BLaER1 treated with 17β-estradiol and CSF1 and Interleukin-3, amounts not matched to agents 10 nM and 100 nM (cell line): Measurements from ENCODE around the gene PCSK7.

Experiments used
- H3K27ac ChIP-seq, 11 experiments: shearing (Covaris generic); formaldehyde crosslinking; 2 replicates each; pipeline ENCODE4 v1.8.1; 2022
- H3K27me3 ChIP-seq, 11 experiments: shearing (Covaris generic); formaldehyde crosslinking; 2 replicates each; pipeline ENCODE4 v1.8.1; 2022
- H3K36me3 ChIP-seq, 11 experiments: shearing (Covaris generic); formaldehyde crosslinking; 2 replicates each; pipeline ENCODE4 v1.8.1; 2022
- H3K4me1 ChIP-seq, 10 experiments: shearing (Covaris generic); formaldehyde crosslinking; 2 replicates each; pipeline ENCODE4 v1.8.1; 2022
- H3K4me2 ChIP-seq, 11 experiments: shearing (Covaris generic); formaldehyde crosslinking; 2 replicates each; pipeline ENCODE4 v1.8.1; 2022
- H3K4me3 ChIP-seq, 10 experiments: shearing (Covaris generic); formaldehyde crosslinking; 2 replicates each; pipeline ENCODE4 v1.8.1; 2022
- H3K9ac ChIP-seq, 11 experiments: shearing (Covaris generic); formaldehyde crosslinking; 2 replicates each; pipeline ENCODE4 v1.8.1; 2022
- H3K9me3 ChIP-seq, 11 experiments: shearing (Covaris generic); formaldehyde crosslinking; replicated peaks in 1 of 11; 2 replicates each; pipeline ENCODE4 v1.8.1; 2022
- H4K20me1 ChIP-seq, 11 experiments: shearing (Covaris generic); formaldehyde crosslinking; 2 replicates each; pipeline ENCODE4 v1.8.1; 2022
- Cebpa-rat ChIP-seq, 11 experiments: shearing (Covaris generic); IDR thresholded peaks; 2 replicates each; pipeline ENCODE4 v1.8.1; 2022

Gene PCSK7

DNA sequence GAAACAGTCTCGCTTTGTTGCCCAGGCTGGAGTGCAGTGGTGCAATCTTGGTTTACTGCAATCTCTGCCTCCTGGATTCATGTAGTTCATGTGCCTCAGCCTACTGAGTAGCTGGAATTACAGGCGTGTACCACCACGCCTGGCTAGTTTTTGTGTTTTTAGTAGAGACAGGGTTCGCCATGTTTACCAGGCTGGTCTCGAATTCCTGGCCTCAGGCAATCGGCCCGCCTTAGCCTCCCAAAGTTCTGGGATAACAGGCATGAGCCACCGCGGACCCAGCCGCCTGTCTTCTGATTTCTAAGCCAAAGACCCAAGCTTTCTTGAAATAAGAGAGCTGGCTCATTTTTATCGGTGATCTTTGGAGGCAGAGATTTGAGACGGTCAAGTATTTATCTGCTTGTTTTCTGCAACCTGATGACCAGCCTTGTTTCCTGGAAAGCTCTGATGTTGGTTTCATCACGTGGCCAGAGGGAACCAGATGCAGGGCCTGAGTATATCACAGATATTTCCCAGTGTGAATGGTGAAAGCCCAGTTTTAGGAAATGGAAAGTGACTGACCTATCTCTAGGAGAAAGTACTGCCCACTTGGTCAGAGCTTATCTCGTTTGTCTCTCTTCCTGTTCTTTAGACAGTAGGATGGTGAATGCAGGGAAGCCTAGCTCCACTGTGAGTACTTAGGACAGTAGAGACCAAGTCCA lies 59.0 kb downstream of the PCSK7 start:
- H3K27me3 ChIP-seq, result no peaks in the 10 kb centered on the region
- H3K9me3 ChIP-seq, result no peaks in the 10 kb centered on the region
- no peak overlapping the region for H3K4me3 ChIP-seq
- peak overlapping the region in 3 of 11 experiments; percentile 16 to 78 (median 71); a peak in 5 of 22 replicates for H3K4me2 ChIP-seq
- no peak for TF ChIP-seq Cebpa-rat (IDR thresholded peaks at IDR 0.05)
- H3K9ac ChIP-seq, result peak overlapping the region in 2 of 11 experiments; percentile 2 to 14; a peak in 3 of 22 replicates
- H3K36me3 ChIP-seq, result peaks cover 27 to 54% (median 47%) of the 10 kb centered on the region in 11 experiments
- peak overlapping the region in 5 of 11 experiments; percentile 13 to 30 (median 15); a peak in 5 of 22 replicates for H3K27ac ChIP-seq
- peaks cover 5 to 50% (median 26%) of the 10 kb centered on the region in 11 experiments; a peak in 17 of 22 replicates for H4K20me1 ChIP-seq
- H3K4me1 ChIP-seq, result peaks cover 5 to 58% (median 16%) of the 10 kb centered on the region in 10 experiments

DNA sequence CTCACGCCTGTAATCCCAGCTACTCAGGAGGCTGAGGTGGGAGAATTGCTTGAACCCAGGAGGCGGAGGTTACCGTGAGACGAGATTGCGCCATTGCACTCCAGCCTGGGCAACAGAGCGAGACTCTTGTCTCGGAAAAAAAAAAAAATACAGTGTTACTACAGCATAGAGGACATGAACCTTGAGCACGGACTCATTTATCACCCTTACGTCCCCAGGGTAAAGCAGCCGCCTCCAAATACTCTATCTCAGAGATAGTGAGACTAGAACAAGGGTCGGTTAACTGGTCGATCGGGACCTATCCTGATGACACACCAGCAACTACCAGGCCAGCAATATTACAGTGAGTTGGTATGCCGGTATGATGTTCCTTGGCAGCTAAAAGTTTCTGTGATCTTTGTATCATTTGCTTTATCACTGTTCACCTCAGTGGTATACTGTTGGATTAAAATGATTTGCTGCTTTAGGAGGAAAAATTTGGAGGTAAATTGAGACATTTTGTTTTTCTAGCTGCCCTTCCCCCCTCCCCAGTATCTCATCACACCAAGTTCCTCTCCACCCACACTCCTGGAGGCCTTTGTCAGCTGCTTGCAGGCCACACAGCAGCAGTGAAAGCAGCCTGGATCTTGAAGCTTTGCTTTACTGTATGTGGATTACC lies 60.3 kb downstream of the PCSK7 start:
- H3K9me3 ChIP-seq, result no peaks in the 10 kb centered on the region
- H3K4me2 ChIP-seq, result peak overlapping the region in 4 of 11 experiments; percentile 9 to 78 (median 45); a peak in 6 of 22 replicates
- no peak for TF ChIP-seq Cebpa-rat (IDR thresholded peaks at IDR 0.05)
- peaks cover 41 to 68% (median 60%) of the 10 kb centered on the region in 11 experiments for H3K36me3 ChIP-seq
- H4K20me1 ChIP-seq, result peaks cover 17 to 63% (median 39%) of the 10 kb centered on the region in 11 experiments; a peak in 21 of 22 replicates
- no peaks in the 10 kb centered on the region for H3K27me3 ChIP-seq
- peak overlapping the region in 2 of 11 experiments; percentile 2 to 35; a peak in 1 of 22 replicates for H3K9ac ChIP-seq
- no peak overlapping the region for H3K4me3 ChIP-seq
- H3K4me1 ChIP-seq, result peaks cover 0 to 54% (median 14%) of the 10 kb centered on the region in 10 experiments; a peak in 15 of 20 replicates
- H3K27ac ChIP-seq, result peak overlapping the region in 4 of 11 experiments; percentile 7 to 32 (median 28); a peak in 4 of 22 replicates

DNA sequence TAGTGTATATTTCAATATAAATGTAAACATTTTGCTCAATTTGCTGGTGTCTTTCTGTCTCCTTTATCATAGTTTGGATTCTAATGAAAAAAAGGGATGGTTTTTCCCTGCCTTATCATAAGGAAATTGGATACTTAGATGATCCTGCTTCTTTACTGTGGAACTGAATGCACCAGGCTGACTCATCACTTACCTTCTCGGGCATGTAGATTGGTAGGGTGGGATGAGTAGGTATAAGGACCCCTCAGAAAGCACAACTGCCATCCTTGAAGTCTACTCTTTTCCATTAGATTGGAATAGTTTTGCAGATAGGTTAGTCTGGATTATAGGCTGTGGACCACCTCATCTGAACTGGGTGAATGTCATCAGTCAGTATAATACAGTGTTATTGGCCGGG lies 60.9 kb downstream of the PCSK7 start:
- H3K4me2 ChIP-seq, result peak overlapping the region in 4 of 11 experiments; percentile 9 to 78 (median 45); a peak in 5 of 22 replicates
- peaks cover 0 to 54% (median 14%) of the 10 kb centered on the region in 10 experiments; a peak in 15 of 20 replicates for H3K4me1 ChIP-seq
- H3K9me3 ChIP-seq, result no peaks in the 10 kb centered on the region
- TF ChIP-seq Cebpa-rat (IDR thresholded peaks at IDR 0.05), result no peak
- no peak overlapping the region for H3K9ac ChIP-seq
- no peak overlapping the region for H3K27ac ChIP-seq
- no peaks in the 10 kb centered on the region for H3K27me3 ChIP-seq
- H3K36me3 ChIP-seq, result peaks cover 46 to 70% (median 61%) of the 10 kb centered on the region in 11 experiments
- H3K4me3 ChIP-seq, result no peak overlapping the region
- H4K20me1 ChIP-seq, result peaks cover 22 to 68% (median 45%) of the 10 kb centered on the region in 11 experiments; a peak in 21 of 22 replicates

DNA sequence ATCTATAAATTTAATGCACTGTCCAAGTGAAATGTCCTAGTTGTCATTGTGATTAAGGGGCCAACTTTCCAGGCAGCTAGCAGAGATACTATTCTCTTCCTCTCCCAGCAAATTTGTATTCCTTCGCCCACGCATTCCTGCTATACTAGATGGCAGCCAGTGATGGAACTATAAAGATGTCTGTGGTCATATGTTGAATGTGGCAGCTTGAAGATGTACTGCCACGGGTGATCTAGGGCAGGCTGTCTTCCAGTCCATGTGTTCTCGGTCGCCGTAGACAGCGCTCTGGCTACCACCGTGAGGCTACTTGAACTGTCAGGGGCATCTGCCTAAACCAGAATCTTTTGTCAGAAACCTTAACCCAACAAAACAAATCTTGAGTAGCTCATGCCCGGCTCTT lies 61.7 kb downstream of the PCSK7 start:
- H3K27ac ChIP-seq, result 0 out of 22 replicates have a peak overlapping the region, but pooled peaks of 1 of the 11 experiments have one; percentile 9
- TF ChIP-seq Cebpa-rat (IDR thresholded peaks at IDR 0.05), result no peak
- peaks cover 54 to 78% (median 68%) of the 10 kb centered on the region in 11 experiments for H3K36me3 ChIP-seq
- H4K20me1 ChIP-seq, result peaks cover 29 to 76% (median 52%) of the 10 kb centered on the region in 11 experiments; a peak in 21 of 22 replicates
- H3K9me3 ChIP-seq, result no peaks in the 10 kb centered on the region
- H3K4me3 ChIP-seq, result no peak overlapping the region
- no peak overlapping the region for H3K9ac ChIP-seq
- H3K4me1 ChIP-seq, result peaks cover 0 to 54% (median 14%) of the 10 kb centered on the region in 10 experiments; a peak in 15 of 20 replicates
- H3K4me2 ChIP-seq, result 0 out of 22 replicates have a peak overlapping the region, but pooled peaks of 1 of the 11 experiments have one; percentile 6
- H3K27me3 ChIP-seq, result no peaks in the 10 kb centered on the region

DNA sequence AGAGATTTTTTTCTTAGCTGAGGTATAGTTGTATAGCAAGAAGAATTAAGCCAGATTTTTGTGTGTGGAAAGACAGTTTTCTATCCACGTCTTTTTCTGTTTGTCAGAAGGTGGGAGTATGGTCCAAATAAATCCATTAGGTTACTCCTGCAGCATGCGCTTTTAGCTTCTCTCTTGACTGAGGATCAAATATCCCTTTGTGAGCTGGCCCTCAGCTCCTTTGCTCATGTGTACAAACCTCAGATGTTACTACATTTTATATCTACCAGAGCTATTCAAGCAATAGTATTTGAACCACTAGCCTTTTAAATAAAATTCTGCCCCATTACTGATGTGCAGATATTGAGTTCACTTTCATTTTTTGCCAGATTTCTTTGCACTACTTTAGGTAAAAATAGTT lies 62.1 kb downstream of the PCSK7 start:
- H3K4me2 ChIP-seq, result no peak overlapping the region
- peaks cover 29 to 80% (median 55%) of the 10 kb centered on the region in 11 experiments; a peak in 21 of 22 replicates for H4K20me1 ChIP-seq
- H3K27ac ChIP-seq, result 0 out of 22 replicates have a peak overlapping the region, but pooled peaks of 1 of the 11 experiments have one; percentile 9
- H3K9ac ChIP-seq, result no peak overlapping the region; a peak in 1 of 22 replicates
- peaks cover 58 to 83% (median 73%) of the 10 kb centered on the region in 11 experiments for H3K36me3 ChIP-seq
- no peaks in the 10 kb centered on the region for H3K27me3 ChIP-seq
- peaks cover 0 to 54% (median 14%) of the 10 kb centered on the region in 10 experiments; a peak in 15 of 20 replicates for H3K4me1 ChIP-seq
- TF ChIP-seq Cebpa-rat (IDR thresholded peaks at IDR 0.05), result no peak
- H3K9me3 ChIP-seq, result no peaks in the 10 kb centered on the region
- H3K4me3 ChIP-seq, result no peak overlapping the region

DNA sequence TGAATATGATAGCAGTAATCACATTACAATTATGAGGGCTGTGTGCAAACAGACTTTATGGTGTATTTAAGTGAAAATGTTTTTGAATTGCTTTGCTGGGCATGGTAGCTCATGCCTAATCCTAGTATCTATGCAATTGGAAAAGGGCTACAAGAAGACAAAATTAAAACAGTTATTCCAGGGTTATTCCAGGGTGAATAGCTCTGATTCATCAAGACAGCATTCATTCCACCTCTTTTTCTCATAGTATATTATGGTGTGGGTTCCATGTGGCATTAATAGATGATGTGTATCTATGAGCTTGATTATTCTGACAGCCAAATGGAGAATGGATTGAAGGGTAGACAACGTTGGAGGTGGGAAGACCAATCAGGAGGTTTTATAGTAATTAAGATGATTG lies 65.4 kb downstream of the PCSK7 start:
- no peak overlapping the region for H3K27ac ChIP-seq
- peaks cover 91 to 100% (median 98%) of the 10 kb centered on the region in 11 experiments for H3K36me3 ChIP-seq
- no peaks in the 10 kb centered on the region for H3K9me3 ChIP-seq
- H4K20me1 ChIP-seq, result peaks cover 35 to 90% (median 72%) of the 10 kb centered on the region in 11 experiments; a peak in 21 of 22 replicates
- H3K4me3 ChIP-seq, result no peak overlapping the region
- H3K27me3 ChIP-seq, result no peaks in the 10 kb centered on the region
- no peak overlapping the region for H3K4me2 ChIP-seq
- H3K4me1 ChIP-seq, result peaks cover 0 to 26% (median 8%) of the 10 kb centered on the region in 10 experiments; a peak in 15 of 20 replicates
- no peak overlapping the region for H3K9ac ChIP-seq
- TF ChIP-seq Cebpa-rat (IDR thresholded peaks at IDR 0.05), result no peak

DNA sequence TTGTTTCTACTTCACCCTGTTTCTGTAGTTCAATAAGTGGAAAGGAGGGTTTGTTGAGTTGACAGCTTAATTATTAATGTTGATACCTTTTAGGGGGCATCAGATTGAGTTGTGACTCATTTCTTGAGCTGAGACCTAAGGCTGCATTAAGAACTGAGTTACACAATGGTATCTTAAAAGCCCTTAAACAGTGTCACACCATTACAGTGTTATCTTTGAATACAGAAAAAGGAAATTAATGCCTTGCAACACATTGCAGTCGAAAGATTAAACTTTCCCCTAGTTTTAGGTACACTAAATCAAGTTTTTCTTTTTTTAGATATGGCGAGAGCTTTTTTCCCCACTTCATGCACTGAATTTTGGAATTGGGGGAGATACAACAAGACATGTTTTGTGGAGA lies 71.0 kb downstream of the PCSK7 start:
- Histone ChIP-seq H3K27me3 (no peaks in the 10 kb centered on the region), H3K36me3 (peaks cover 91 to 100% (median 98%) of the 10 kb centered on the region in 11 experiments), H3K9ac (no peak overlapping the region), H3K9me3 (no peaks in the 10 kb centered on the region), H3K4me3 (no peak overlapping the region), H3K4me2 (no peak overlapping the region), H3K4me1 (0 out of 20 replicates have a peak, but pooled peaks cover 0 to 6% (median 0%) of the 10 kb centered on the region in 10 experiments), H3K27ac (no peak overlapping the region), H4K20me1 (peaks cover 63 to 97% (median 89%) of the 10 kb centered on the region in 11 experiments)
- TF ChIP-seq Cebpa-rat (IDR thresholded peaks at IDR 0.05), result no peak

DNA sequence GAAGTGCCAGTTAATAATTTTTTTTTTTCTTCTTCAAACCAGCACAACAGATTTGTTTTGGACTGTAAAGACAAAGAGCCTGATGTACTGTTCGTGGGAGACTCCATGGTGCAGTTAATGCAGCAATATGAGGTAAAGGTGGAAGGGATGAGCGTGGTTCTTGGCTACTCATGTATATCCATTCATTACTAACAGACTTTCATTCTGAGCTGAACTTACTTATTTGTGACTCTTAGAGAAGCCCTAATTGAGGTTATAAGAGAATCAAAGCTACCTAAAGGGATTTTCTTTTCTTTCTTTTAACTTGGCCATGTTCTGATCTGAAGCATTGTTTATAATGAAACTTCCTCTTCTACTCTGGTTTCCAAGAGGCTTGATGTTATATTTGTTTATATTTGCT lies 72.0 kb downstream of the PCSK7 start:
- Histone ChIP-seq H3K4me3 (no peak overlapping the region), H3K9ac (no peak overlapping the region), H3K4me1 (0 out of 20 replicates have a peak, but pooled peaks cover 0 to 6% (median 0%) of the 10 kb centered on the region in 10 experiments), H4K20me1 (peaks cover 64 to 97% (median 93%) of the 10 kb centered on the region in 11 experiments), H3K27ac (no peak overlapping the region), H3K36me3 (peaks cover 90 to 100% (median 97%) of the 10 kb centered on the region in 11 experiments), H3K4me2 (no peak overlapping the region), H3K9me3 (no peaks in the 10 kb centered on the region), H3K27me3 (no peaks in the 10 kb centered on the region)
- TF ChIP-seq Cebpa-rat (IDR thresholded peaks at IDR 0.05), result no peak
